GM19239 (cell line): ENCODE data around the gene GPATCH1.
"Not testable (repeated sequence)": the region's sequence is repeated elsewhere in the genome, so short reads cannot be mapped to it uniquely, and the experiment has no call there.

Source experiments
- DNase-seq: peaks from one replicate; pipeline ENCODE4 v3.0.0; 2011; ENCODE audit warnings: low spot score; ENCODE audit not compliant: insufficient read length
- FAIRE-seq: peaks from 2 replicates; lab custom pipeline; 2011; peaks lifted over from hg19 to GRCh38; lab: Jason Lieb, UNC

Gene GPATCH1

GRCh38 chr19:33110137-33110910, 29.3 kb downstream of the GPATCH1 start:
- no peak for FAIRE-seq

DNA sequence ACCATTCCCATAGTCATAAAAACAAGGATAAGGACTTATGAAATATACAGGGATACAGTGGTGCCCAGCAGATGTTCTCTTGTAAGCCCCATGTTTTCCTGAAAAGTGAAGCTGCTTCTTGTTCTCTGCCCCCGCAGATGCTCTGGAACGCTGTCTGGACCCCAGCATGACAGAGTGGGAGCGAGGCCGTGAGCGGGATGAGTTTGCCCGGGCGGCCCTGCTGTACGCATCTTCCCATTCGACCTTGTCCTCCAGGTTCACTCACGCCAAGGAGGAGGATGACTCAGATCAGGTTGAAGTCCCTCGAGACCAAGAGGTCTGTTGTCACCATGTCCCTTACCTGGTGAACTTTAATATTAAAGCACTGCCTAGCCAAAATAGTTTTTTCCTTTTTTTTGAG, 30.6 kb downstream of the GPATCH1 start:
- no peak for FAIRE-seq
- no peak for DNase-seq

More at GRCh38 chr19:33110137-33110910, 29.3 kb downstream of the GPATCH1 start:
- DNase-seq, result no peak

- FAIRE-seq (no peak), DNase-seq (no peak)
Measured at GRCh38 chr19:33114312-33114711, 33.3 kb downstream of the GPATCH1 start.

DNA sequence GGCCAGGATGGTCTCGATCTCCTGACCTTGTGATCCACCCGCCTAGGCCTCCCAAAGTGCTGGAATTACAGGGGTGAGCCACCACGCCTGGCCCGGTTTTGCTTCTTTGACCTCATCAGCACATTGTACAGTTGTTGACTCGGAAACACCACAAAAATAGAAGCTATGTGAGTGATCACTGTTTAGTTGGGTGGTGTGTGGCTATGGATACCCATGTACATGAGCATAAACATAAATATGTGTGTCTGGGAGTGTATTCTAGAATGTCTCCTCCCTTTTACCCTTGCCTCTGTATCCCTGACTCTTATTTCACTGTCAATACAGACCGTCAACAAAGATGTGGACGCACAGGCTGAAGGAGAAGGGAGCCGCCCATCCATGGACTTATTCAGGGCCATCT, 36.5 kb downstream of the GPATCH1 start:
- FAIRE-seq (no peak), DNase-seq (no peak)

GRCh38 chr19:33118643-33119042, 37.7 kb downstream of the GPATCH1 start:
- no peak for DNase-seq
- no peak for FAIRE-seq

DNA sequence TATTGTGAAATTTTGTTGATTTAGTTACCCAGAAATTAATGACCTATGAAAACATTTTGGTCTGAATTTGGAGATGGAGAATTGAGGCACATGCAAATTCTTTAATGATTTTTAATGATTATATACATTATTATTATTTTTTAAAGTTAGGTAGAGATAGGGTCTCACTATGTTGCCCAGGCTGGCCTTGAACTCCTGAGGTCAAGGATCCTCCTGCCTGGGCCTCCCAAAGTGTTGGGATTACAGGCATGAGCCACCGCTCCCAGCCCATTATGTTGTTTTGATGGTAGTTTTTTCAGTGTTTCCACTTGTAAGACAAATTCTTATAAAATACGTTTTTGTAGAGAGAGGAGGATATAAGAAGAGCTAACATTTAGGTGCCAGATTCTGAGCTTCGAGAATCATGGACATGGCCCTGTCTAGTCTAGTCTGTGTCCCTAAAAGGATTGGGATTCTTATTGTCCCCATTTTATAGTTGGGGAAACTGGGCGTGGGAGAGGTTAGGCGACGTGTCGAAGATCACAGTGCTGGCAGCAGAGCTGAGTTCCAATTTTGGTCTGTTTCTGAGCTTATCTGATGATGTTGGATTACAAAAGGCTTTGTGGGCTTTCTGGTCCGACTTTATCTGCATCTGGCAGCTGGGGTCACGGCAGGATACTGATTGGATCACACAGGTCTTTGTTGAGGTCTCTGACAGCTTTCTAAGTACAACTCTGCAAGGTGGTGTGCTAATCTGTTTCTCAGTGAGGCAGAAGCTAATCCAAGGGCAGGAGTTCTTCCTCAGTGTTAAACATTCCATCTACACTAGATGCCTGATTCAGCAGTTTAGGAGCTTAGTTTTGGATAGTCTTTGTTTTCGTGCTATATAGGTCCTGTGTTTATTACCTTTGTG, 43.5 kb downstream of the GPATCH1 start:
- no peak for FAIRE-seq

DNA sequence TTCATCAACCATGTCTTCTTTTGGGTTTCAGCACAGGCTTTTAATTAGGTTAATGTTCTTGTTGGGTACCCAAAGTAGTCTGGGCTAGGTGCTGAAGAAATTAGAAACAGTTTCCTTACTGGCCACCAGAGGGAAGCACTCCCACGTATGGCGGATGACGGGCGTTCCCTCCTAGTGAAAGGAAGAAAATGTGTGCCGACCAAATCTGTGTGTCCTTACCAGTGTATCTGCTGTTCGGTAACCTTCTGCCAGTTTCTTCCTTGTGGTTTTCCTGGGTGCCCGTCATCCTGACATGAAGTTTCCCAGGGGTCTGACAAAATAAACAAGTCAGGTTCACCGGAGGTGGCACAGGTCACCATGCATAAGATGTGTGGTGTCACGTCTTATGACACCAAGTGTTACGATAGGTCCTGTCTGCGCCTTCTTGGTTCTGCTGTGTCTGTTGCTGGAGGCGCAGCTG, 45.0 kb downstream of the GPATCH1 start:
- FAIRE-seq (peak; percentile 74), DNase-seq (peak; percentile 75)

More for the DNA sequence above, 43.5 kb downstream of the GPATCH1 start:
- no peak for DNase-seq

GRCh38 chr19:33126712-33127111, 45.7 kb downstream of the GPATCH1 start:
- DNase-seq, FAIRE-seq: not testable (repeated sequence)

DNA sequence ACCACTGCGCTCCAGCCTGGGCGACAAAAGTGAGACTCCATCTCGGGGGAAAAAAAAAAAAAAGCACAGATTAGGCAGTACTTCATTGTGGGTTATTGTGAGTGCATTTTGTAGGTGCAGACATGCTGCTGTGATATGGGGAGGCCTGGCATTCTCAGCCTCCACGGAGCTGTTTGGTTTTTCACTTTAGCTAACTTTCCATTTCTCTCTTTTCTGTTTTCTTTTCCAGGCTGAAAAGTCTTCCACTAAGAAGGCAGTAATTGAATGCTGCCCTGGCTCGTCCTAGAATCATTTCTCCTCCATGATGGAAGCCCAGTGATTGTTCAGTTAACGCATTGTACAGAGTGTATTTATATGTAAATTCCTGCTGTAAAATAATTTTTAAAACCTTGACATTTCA, 48.9 kb downstream of the GPATCH1 start:
- FAIRE-seq (no peak), DNase-seq (no peak)

- no peak for FAIRE-seq
Measured at GRCh38 chr19:33130433-33130832, 49.5 kb downstream of the GPATCH1 start.

GRCh38 chr19:33132021-33132420, 51.0 kb downstream of the GPATCH1 start, which contains the start of gene WDR88:
TSS of gene WDR88 (plus strand) at chr19:33132114. CDS start at chr19:33132170, 56 bp downstream.
- no peak for DNase-seq
- FAIRE-seq, result no peak

More at GRCh38 chr19:33130433-33130832, 49.5 kb downstream of the GPATCH1 start:
- no peak for DNase-seq

DNA sequence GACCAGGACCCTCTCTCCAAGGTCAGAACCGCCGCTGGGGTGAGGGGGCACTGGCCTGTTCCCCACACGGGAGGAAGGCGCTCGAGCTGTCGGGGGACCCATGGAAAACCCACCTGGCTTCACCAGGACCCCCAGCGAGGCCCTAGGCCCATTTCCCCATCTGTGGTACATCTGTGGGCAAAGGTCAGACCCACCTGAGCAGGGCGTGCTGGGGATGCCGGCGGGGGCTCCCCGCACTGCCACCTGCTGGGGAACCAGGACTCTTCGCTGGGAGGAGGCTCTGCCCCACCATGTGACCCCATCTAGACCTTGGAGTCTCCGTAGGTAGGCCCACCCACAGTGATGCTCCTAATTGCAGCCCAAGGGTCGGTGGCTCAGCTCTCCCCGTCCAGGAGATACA, 51.4 kb downstream of the GPATCH1 start:
- FAIRE-seq (no peak), DNase-seq (no peak)

GRCh38 chr19:33133438-33134031, 52.6 kb downstream of the GPATCH1 start:
- no peak for DNase-seq
- no peak for FAIRE-seq

DNA sequence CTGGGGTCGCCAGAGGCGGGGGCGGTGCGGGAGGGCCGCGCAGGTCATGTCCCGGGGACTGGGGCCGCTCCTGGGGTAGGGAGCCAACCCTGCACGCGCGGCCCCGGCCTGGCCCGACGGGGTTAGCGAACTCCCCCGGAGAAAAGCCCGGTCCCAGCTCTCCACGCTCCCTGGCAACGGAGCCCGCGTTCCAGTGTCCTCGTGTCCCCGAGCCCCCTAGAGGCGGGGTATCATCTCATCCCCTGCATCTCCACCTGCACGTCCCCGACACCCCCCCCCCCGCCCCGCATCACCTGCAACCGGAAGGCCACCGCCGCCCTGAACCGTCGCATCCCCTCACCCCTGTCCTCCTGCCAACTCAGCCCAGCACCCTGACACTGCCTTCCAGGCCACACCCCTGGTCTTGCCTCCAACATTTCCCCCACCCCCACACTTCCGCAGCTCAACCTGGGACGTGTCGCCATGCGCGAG, 53.6 kb downstream of the GPATCH1 start:
- FAIRE-seq, result no peak
- DNase-seq, result no peak

DNA sequence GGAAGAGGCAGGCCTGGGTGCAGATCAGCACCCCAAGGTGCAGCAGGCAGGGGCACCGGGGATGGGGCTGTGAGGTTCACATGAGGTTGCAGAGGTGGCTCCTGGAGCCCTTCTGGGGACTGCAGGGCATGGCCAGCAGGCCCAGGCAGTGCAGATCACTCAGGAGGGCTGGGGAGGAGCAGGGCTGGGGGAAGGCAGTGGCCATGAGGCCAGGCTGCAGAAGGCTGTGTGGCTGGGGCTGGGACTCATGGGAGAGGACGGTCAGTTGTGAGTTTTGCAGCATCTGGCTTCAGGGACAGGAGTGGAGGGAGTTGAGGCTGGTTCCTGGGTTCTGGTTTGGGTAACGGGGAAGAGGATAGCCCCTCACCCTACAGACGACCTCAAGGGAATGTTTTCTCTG, 58.2 kb downstream of the GPATCH1 start:
- no peak for FAIRE-seq
- DNase-seq, result no peak

DNA sequence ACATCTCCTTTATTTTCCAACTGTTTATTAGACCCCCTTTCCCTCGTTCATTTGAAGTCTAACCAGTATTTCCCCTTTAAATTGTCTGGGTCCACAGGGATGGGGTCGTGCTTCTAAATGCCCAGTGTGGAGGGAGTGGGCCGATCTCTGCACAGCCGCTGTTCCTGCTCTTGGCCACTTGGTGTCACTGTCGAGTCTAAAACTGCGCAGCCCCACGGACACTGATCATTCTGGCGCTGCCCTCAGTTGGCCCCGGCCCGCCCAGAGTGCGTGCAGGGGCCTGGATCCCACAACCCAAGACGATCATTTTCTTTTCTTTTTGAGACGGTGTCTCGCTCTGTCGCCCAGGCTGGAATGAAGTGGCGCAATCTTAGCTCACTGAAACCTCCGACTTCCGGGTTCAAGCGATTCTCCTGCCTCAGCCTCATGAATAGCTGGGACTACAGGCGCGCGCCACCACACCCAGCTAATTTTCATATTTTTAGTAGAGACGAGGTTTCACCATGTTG, 63.0 kb downstream of the GPATCH1 start:
- DNase-seq, result peak; percentile 80
- peak; percentile 81 for FAIRE-seq

DNA sequence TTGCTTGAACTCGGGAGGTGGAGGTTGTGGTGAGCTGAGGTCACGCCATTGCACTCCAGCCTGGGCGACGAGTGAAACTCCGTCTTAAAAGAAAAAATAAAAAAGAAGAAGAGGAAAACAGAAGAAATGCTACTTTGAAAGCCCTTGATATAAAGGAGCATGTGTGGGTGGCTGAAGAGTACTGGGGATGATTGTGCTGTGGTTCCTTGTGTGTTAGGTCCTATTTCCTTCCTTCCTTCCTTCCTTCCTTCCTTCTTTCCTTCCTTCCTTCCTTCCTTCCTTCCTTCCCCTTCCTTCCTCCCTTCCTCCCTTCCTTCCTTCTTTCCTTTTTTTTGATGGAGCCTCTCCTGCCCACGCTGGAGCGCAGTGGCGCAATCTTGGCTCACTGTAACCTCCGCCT, 65.2 kb downstream of the GPATCH1 start:
- DNase-seq, result no peak
- no peak for FAIRE-seq

DNA sequence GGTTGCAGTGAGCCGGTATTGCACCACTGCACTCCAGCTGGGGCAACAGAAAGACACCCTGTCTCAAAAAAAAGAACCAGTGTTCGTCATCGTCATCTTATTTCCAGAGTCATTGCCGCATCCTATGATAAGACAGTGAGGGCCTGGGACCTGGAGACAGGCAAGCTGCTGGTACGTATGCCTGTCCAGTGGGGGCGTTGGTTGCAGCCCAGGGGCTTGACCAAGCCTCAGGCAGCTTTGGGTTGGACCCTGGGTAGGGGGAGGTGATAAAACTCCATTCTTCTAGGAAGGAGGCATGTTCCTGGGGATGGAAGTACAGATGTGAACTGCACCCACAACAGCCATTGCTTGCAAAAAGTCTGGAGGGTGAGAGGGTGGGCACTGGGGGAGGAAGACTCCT, 66.6 kb downstream of the GPATCH1 start:
- DNase-seq (no peak), FAIRE-seq (no peak)

- DNase-seq, result no peak
- no peak for FAIRE-seq
Measured at GRCh38 chr19:33150852-33151518, 70.0 kb downstream of the GPATCH1 start.

GRCh38 chr19:33152176-33152575, 71.2 kb downstream of the GPATCH1 start:
- no peak for DNase-seq
- FAIRE-seq, result no peak
